Pulmonary artery endothelial cell (primary cell): Measurements from ENCODE around the gene N4BP2. TPM values are rescaled to one million over a fixed set of nuclear protein-coding genes. Genes with fewer than 3 reads are reported as not detected.
"Not testable (repeated sequence)": the region's sequence is repeated elsewhere in the genome, so short reads cannot be mapped to it uniquely, and the experiment has no call there.

Experiments
- DNase-seq: peaks from one replicate; pipeline ENCODE4 v3.0.0-alpha.2; 2011; ENCODE audit warnings: low read depth, low spot score
- total RNA-seq: library from RNA; depleted of rRNA; stranded (reverse); fragments of >200 nt; gene quantifications from 2 replicates; pipeline ENCODE4 v1.2.3, GENCODE V29; 2014

N4BP2 gene
- total RNA-seq, 1 donor from 2014 or later: 4.6 TPM

GRCh38 chr4:40087799-40088366 lies 31.2 kb downstream of the N4BP2 start:
- DNase-seq: no peak

- not testable (repeated sequence) for DNase-seq
Observed at GRCh38 chr4:40093400-40093799, 36.8 kb downstream of the N4BP2 start.

- DNase-seq: no peak
Observed at GRCh38 chr4:40099010-40099409, 42.4 kb downstream of the N4BP2 start.

GRCh38 chr4:40107150-40107549 lies 50.5 kb downstream of the N4BP2 start:
- DNase-seq: not testable (repeated sequence)

- no peak for DNase-seq
Observed at GRCh38 chr4:40112027-40112792, 55.6 kb downstream of the N4BP2 start.

GRCh38 chr4:40114206-40114605 lies 57.6 kb downstream of the N4BP2 start:
- no peak for DNase-seq

GRCh38 chr4:40118861-40119260 lies 62.2 kb downstream of the N4BP2 start:
- no peak for DNase-seq

GRCh38 chr4:40119344-40119743 lies 62.7 kb downstream of the N4BP2 start:
- DNase-seq: no peak

GRCh38 chr4:40121515-40121914 lies 64.9 kb downstream of the N4BP2 start:
- DNase-seq: peak; percentile 87

- no peak for DNase-seq
Observed at GRCh38 chr4:40122941-40123340, 66.3 kb downstream of the N4BP2 start.

GRCh38 chr4:40124690-40125089 lies 68.0 kb downstream of the N4BP2 start:
- no peak for DNase-seq

GRCh38 chr4:40130401-40131036 lies 73.9 kb downstream of the N4BP2 start:
- DNase-seq: no peak

- DNase-seq: no peak
Observed at GRCh38 chr4:40132816-40133215, 76.2 kb downstream of the N4BP2 start.

GRCh38 chr4:40134206-40134917 lies 77.7 kb downstream of the N4BP2 start:
- no peak for DNase-seq

GRCh38 chr4:40136202-40136601 lies 79.6 kb downstream of the N4BP2 start:
- not testable (repeated sequence) for DNase-seq

GRCh38 chr4:40140196-40140595 lies 83.5 kb downstream of the N4BP2 start:
- no peak for DNase-seq

GRCh38 chr4:40140597-40140996 lies 83.9 kb downstream of the N4BP2 start:
- not testable (repeated sequence) for DNase-seq

GRCh38 chr4:40143926-40144508 lies 87.4 kb downstream of the N4BP2 start:
- no peak for DNase-seq

- no peak for DNase-seq
Observed at GRCh38 chr4:40144716-40145115, 88.1 kb downstream of the N4BP2 start.

GRCh38 chr4:40147490-40147889 lies 90.8 kb downstream of the N4BP2 start:
- not testable (repeated sequence) for DNase-seq

GRCh38 chr4:40149960-40150385 lies 93.3 kb downstream of the N4BP2 start:
- DNase-seq: peak; percentile 33

- DNase-seq: no peak
Observed at GRCh38 chr4:40150932-40151331, 94.3 kb downstream of the N4BP2 start.
